Dendritic cell treated with granulocyte-macrophage colony-stimulating factor and Interleukin-4, amounts not matched to agents 40 ng/mL and 50 ng/mL, for 4 days (primary cell): ENCODE data around the gene KNOP1.
"Not testable (repeated sequence)": the region's sequence is repeated elsewhere in the genome, so short reads cannot be mapped to it uniquely, and the experiment has no call there.

Experiments
- H3K27ac Mint-ChIP-seq: one replicate; pipeline ENCODE4 v1.8.0; 2022; ENCODE audit warnings: mild to moderate bottlenecking, mixed read lengths
- H3K27me3 Mint-ChIP-seq: one replicate; pipeline ENCODE4 v1.8.0; 2022; ENCODE audit warnings: mild to moderate bottlenecking, mixed read lengths
- H3K36me3 Mint-ChIP-seq: one replicate; pipeline ENCODE4 v1.8.0; 2022; ENCODE audit warnings: low read depth, mixed read lengths
- H3K4me1 Mint-ChIP-seq: one replicate; pipeline ENCODE4 v1.8.0; 2022; ENCODE audit warnings: low read depth, mixed read lengths
- H3K4me3 Mint-ChIP-seq: one replicate; pipeline ENCODE4 v1.8.0; 2022; ENCODE audit warnings: mild to moderate bottlenecking, moderate library complexity, mixed read lengths
- H3K9me3 Mint-ChIP-seq: one replicate; pipeline ENCODE4 v1.8.0; 2022; ENCODE audit warnings: mixed read lengths
- intact Hi-C: fragments of 100-400 bp; cut with micrococcal nuclease; formaldehyde crosslinking; loops from one replicate; pipeline ENCODE4 v1.15.0; 2022

The KNOP1 gene

GRCh38 chr16:19722269-19722952 is 4.4 kb upstream of the KNOP1 start:
- Mint-ChIP-seq H3K4me3 (no peak overlapping the region), H3K9me3 (no peaks in the 10 kb centered on the region), H3K27me3 (no peaks in the 10 kb centered on the region), H3K27ac (no peak overlapping the region), H3K4me1 (peaks cover 7% of the 10 kb centered on the region), H3K36me3 (peaks cover 8% of the 10 kb centered on the region)
- intact Hi-C loops: no loop called here

GRCh38 chr16:19718624-19718965 is 568 bp upstream of the KNOP1 start:
- Mint-ChIP-seq H3K9me3 (no peaks in the 10 kb centered on the region), H3K36me3 (peaks cover 22% of the 10 kb centered on the region), H3K4me1 (peaks cover 29% of the 10 kb centered on the region), H3K27ac (peak overlapping the region; percentile 82), H3K27me3 (no peaks in the 10 kb centered on the region), H3K4me3 (peak overlapping the region; percentile 94)
- intact Hi-C loops: no loop called here

- Mint-ChIP-seq H3K36me3 (peaks cover 32% of the 10 kb centered on the region), H3K27me3 (no peaks in the 10 kb centered on the region), H3K4me1 (peaks cover 26% of the 10 kb centered on the region), H3K4me3 (peak overlapping the region; percentile 94), H3K27ac (peak overlapping the region; percentile 82), H3K9me3 (no peaks in the 10 kb centered on the region)
- intact Hi-C loops: no loop called here
These were observed 713 bp downstream of the KNOP1 start for GRCh38 chr16:19717314-19717713.

- intact Hi-C loops, H3K27ac Mint-ChIP-seq, H3K9me3 Mint-ChIP-seq, H3K27me3 Mint-ChIP-seq: not testable (repeated sequence)
- peak overlapping the region; percentile 94 for H3K4me3 Mint-ChIP-seq
- H3K36me3 Mint-ChIP-seq: peaks cover 37% of the 10 kb centered on the region
- H3K4me1 Mint-ChIP-seq: peaks cover 22% of the 10 kb centered on the region
These were observed 1.3 kb downstream of the KNOP1 start for GRCh38 chr16:19716728-19717127.

DNA sequence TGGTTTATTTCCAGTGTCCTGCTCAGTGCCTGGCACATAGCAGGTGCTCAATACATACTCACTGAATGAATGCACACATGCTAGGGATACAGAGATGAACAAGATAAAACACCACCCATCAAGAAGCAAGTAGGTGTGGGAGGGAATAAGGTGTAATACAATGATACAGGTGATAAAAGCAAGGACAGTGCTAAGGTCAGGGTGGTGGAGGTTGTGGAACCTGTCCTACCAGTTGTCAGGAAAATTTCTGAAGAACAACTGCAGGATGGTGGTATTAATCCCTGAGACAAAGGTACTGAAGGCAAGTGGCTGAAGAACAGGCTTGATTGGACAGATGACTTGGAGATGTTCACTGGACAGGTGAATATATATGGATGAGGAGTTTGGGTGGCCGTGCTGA is 1.8 kb downstream of the KNOP1 start:
- H3K9me3 Mint-ChIP-seq: no peaks in the 10 kb centered on the region
- H3K4me3 Mint-ChIP-seq: no peak overlapping the region
- H3K27ac Mint-ChIP-seq: no peak overlapping the region
- peaks cover 43% of the 10 kb centered on the region for H3K36me3 Mint-ChIP-seq
- H3K27me3 Mint-ChIP-seq: no peaks in the 10 kb centered on the region
- intact Hi-C loops: no loop called here
- peaks cover 22% of the 10 kb centered on the region for H3K4me1 Mint-ChIP-seq

DNA sequence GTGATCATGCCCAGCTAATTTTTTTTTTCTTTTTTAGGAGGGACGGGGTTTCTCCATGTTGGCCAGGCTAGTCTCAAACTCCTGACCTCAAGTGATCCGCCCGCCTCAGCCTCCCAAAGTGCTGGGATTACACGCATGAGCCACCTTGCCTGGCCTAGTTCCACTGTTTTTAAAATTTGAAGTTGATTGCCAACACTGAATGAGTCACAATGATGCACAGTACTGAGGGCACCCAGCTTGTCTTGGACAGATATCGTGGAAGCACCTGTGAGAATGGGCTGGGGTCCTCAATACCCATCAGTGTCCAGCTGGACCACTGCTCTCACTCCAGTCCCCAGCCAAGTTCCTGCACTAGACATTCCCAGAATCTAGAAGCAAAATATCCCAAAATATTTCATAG is 2.5 kb downstream of the KNOP1 start:
- H3K9me3 Mint-ChIP-seq: no peaks in the 10 kb centered on the region
- peaks cover 22% of the 10 kb centered on the region for H3K4me1 Mint-ChIP-seq
- intact Hi-C loops: no loop called here
- peaks cover 49% of the 10 kb centered on the region for H3K36me3 Mint-ChIP-seq
- no peak overlapping the region for H3K27ac Mint-ChIP-seq
- H3K4me3 Mint-ChIP-seq: no peak overlapping the region
- H3K27me3 Mint-ChIP-seq: no peaks in the 10 kb centered on the region

- Mint-ChIP-seq H3K4me3 (no peak overlapping the region), H3K27me3 (no peaks in the 10 kb centered on the region), H3K36me3 (peaks cover 67% of the 10 kb centered on the region), H3K4me1 (peaks cover 29% of the 10 kb centered on the region), H3K9me3 (no peaks in the 10 kb centered on the region), H3K27ac (no peak overlapping the region)
- intact Hi-C loops: no loop called here
These were observed 4.3 kb downstream of the KNOP1 start for GRCh38 chr16:19713697-19714096.

- intact Hi-C loops: no loop called here
- peaks cover 69% of the 10 kb centered on the region for H3K36me3 Mint-ChIP-seq
- H3K4me1 Mint-ChIP-seq: peaks cover 34% of the 10 kb centered on the region
- H3K4me3 Mint-ChIP-seq: no peak overlapping the region
- no peak overlapping the region for H3K27ac Mint-ChIP-seq
- H3K27me3 Mint-ChIP-seq: no peaks in the 10 kb centered on the region
- no peaks in the 10 kb centered on the region for H3K9me3 Mint-ChIP-seq
These were observed 5.5 kb downstream of the KNOP1 start for GRCh38 chr16:19712418-19713058.

GRCh38 chr16:19711643-19712042 is 6.4 kb downstream of the KNOP1 start:
- no peak overlapping the region for H3K27ac Mint-ChIP-seq
- peaks cover 78% of the 10 kb centered on the region for H3K36me3 Mint-ChIP-seq
- intact Hi-C loops: no loop called here
- no peak overlapping the region for H3K4me3 Mint-ChIP-seq
- H3K9me3 Mint-ChIP-seq: no peaks in the 10 kb centered on the region
- H3K27me3 Mint-ChIP-seq: no peaks in the 10 kb centered on the region
- peaks cover 27% of the 10 kb centered on the region for H3K4me1 Mint-ChIP-seq

GRCh38 chr16:19710991-19711545 is 7.0 kb downstream of the KNOP1 start:
- Mint-ChIP-seq H3K27me3 (no peaks in the 10 kb centered on the region), H3K36me3 (peaks cover 82% of the 10 kb centered on the region), H3K4me1 (peaks cover 26% of the 10 kb centered on the region), H3K9me3 (no peaks in the 10 kb centered on the region), H3K4me3 (no peak overlapping the region), H3K27ac (no peak overlapping the region)
- intact Hi-C loops: no loop called here

GRCh38 chr16:19710191-19710908 is 7.7 kb downstream of the KNOP1 start:
- Mint-ChIP-seq H3K27me3 (no peaks in the 10 kb centered on the region), H3K4me3 (no peak overlapping the region), H3K36me3 (peaks cover 89% of the 10 kb centered on the region), H3K4me1 (peaks cover 29% of the 10 kb centered on the region), H3K9me3 (no peaks in the 10 kb centered on the region), H3K27ac (no peak overlapping the region)
- intact Hi-C loops: no loop called here

GRCh38 chr16:19709381-19710136 is 8.5 kb downstream of the KNOP1 start:
- Mint-ChIP-seq H3K36me3 (peaks cover 92% of the 10 kb centered on the region), H3K27me3 (no peaks in the 10 kb centered on the region), H3K4me1 (peaks cover 36% of the 10 kb centered on the region), H3K27ac (no peak overlapping the region), H3K4me3 (no peak overlapping the region), H3K9me3 (no peaks in the 10 kb centered on the region)
- intact Hi-C loops: no loop called here

DNA sequence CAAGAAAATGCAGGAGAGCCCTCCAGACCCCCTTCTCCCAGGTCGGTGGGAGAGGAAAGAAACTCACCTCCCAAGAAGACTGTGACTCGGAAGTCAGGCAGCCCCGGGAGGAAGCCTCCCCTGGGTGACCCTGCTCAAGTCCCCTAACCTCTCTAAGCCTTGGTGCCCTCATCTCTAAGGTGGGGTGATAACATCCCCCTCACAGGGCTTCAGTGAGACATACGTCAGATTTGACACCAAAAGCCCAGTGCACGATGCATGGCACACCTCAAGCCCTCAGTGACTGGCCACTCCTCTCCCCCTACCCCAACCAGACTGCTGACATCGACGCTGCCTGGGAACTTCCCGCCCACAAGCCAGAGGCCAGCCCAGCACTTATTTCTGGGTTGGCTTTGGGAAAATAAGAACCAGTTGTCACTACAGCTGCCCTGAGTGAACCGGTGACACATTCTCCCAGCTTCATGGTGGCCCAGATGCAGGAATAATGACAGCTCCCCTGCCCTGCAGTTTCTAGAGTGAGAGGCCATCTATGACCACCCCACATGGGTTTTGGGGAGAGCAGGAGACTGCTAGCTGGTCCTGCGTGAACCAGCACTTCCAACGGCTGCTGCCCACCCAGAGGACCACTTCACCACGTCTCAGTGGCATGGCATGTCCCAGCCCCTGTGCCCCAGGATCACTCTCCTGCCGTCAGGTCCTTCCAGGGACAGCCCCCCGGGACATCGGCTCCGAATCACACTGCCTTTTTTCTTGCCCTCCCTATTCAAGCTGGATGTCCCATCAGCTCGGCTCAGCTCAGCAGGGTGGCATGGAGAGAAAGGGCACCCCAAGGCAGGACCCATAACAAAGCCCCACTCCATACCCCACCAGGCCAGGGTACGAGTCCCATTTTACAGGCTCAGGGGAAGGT is 9.5 kb downstream of the KNOP1 start:
- no peak overlapping the region for H3K4me3 Mint-ChIP-seq
- peaks cover 92% of the 10 kb centered on the region for H3K36me3 Mint-ChIP-seq
- H3K9me3 Mint-ChIP-seq: no peaks in the 10 kb centered on the region
- H3K4me1 Mint-ChIP-seq: peaks cover 39% of the 10 kb centered on the region
- intact Hi-C loops: no loop called here
- no peak overlapping the region for H3K27ac Mint-ChIP-seq
- H3K27me3 Mint-ChIP-seq: no peaks in the 10 kb centered on the region
